T-helper 2 cell treated with Interferon-gamma antibody and Interleukin-4, amounts not matched to agents 5 μg/mL and 100 μg/mL, for 36 hours (primary cell): ENCODE data around the gene C19orf85.

Experiments
- DNase-seq: peaks from one replicate; pipeline ENCODE4 v3.0.0; 2021; ENCODE audit warnings: low spot score
- H3K27ac Mint-ChIP-seq: one replicate; pipeline ENCODE4 v1.8.0; 2021; ENCODE audit warnings: mild to moderate bottlenecking, mixed read lengths
- H3K27me3 Mint-ChIP-seq: one replicate; pipeline ENCODE4 v1.8.0; 2021; ENCODE audit warnings: low read depth, mixed read lengths
- H3K36me3 Mint-ChIP-seq: one replicate; pipeline ENCODE4 v1.8.0; 2021; ENCODE audit warnings: low read depth, mixed read lengths
- H3K4me1 Mint-ChIP-seq: one replicate; pipeline ENCODE4 v1.8.0; 2021; ENCODE audit warnings: low read depth, mixed read lengths
- H3K4me3 Mint-ChIP-seq: one replicate; pipeline ENCODE4 v1.8.0; 2022; ENCODE audit warnings: mild to moderate bottlenecking, moderate library complexity, mixed read lengths
- H3K9me3 Mint-ChIP-seq: one replicate; pipeline ENCODE4 v1.8.0; 2021; ENCODE audit warnings: mixed read lengths

The C19orf85 gene

GRCh38 chr19:55461974-55462626 is 2.5 kb downstream of the C19orf85 start:
- H3K9me3 Mint-ChIP-seq = no peaks in the 10 kb centered on the region
- H3K4me3 Mint-ChIP-seq = peak overlapping the region; percentile 93
- H3K27me3 Mint-ChIP-seq = no peaks in the 10 kb centered on the region
- H3K4me1 Mint-ChIP-seq = peaks cover 9% of the 10 kb centered on the region
- no peaks in the 10 kb centered on the region for H3K36me3 Mint-ChIP-seq
- DNase-seq = no peak
- peak overlapping the region; percentile 92 for H3K27ac Mint-ChIP-seq

DNA sequence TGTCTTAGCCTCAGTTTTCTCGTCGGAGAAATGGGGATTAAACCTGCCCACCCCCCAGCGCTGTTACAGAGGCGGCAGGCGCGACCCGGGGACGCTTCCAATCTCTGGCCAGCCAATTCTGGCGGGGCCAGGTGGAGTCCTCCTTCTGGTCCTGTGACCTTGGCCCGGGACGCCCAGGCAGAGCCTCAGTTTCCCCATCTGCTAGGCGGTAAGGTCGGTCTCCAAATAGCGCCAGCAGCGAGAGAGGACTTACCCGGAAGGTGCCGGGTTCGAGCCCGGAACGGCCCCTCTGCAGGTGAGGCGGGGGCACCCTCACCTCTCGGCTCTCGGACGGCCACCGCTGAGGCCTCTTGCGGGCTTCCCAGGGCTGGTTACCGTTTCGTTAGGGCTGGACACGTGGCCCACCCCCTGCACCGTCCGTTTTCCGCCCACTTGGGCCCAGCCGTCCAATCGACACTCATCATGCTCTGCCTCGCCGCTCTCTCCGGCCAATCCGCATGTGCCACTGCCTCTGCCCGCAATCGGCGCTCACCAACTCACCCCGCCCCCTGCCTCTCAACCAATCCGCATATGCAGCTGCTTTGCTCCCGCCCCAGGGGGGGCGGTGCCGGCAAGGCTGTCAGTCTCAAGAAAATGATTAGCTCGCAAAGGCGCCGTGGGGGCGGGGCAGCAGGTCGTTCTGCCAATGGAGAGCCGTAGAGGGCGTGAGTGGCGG is 3.1 kb downstream of the C19orf85 start, which contains the start of gene ISOC2:
ISOC2 (minus strand) TSS at position 384 of the 715 bp plus-strand sequence. CDS start 5,156 bp downstream, outside the sequence.
- H3K27ac Mint-ChIP-seq = peak within 1 kb of the TSS; percentile 92
- H3K4me1 Mint-ChIP-seq = peaks cover 9% of the 10 kb centered on the region
- peak; percentile 100 for DNase-seq
- no peaks in the 10 kb centered on the region for H3K9me3 Mint-ChIP-seq
- H3K4me3 Mint-ChIP-seq = peak within 1 kb of the TSS; percentile 93
- no peaks in the 10 kb centered on the region for H3K36me3 Mint-ChIP-seq
- no peaks in the 10 kb centered on the region for H3K27me3 Mint-ChIP-seq

- no peaks in the 10 kb centered on the region for H3K27me3 Mint-ChIP-seq
- H3K9me3 Mint-ChIP-seq = no peaks in the 10 kb centered on the region
- H3K4me3 Mint-ChIP-seq = peak overlapping the region; percentile 93
- peaks cover 9% of the 10 kb centered on the region for H3K4me1 Mint-ChIP-seq
- peak overlapping the region; percentile 92 for H3K27ac Mint-ChIP-seq
- DNase-seq = no peak
- no peaks in the 10 kb centered on the region for H3K36me3 Mint-ChIP-seq
Measured at GRCh38 chr19:55460670-55461258, 3.8 kb downstream of the C19orf85 start.

DNA sequence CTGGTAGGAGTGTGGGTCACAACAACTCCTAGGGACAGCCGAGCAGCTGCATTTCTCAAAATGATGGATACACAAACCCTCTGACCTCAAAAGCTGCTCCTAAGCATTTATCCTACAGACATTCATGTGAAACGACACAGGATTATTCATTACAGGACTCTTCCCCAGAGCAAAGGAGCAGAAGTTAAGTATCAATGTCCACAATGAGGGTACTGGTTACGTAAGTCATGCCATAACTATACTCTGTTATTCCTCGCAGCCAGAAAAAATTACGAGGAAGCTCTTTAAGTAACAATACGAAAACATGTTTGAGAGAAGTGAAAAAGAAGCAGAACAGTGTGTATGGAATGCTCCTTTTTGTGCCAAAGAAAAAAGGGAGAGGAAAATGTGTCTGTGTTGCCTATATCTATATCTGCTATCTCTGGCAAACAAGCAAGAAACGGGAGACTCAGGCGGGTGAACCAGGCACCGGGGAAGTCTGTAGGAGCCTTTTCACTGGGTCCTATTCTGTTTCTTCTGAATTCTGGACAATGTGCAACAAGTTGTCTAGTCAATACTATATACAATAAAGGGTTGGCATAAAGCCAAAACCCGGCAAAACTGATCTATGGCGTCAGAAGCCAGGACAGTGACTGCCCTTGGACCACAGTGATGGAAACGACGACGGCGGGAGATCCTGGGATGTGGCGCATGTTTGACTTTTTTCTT is 4.4 kb downstream of the C19orf85 start:
- Mint-ChIP-seq H3K27ac (no peak overlapping the region), H3K4me3 (peak overlapping the region; percentile 93)

DNA sequence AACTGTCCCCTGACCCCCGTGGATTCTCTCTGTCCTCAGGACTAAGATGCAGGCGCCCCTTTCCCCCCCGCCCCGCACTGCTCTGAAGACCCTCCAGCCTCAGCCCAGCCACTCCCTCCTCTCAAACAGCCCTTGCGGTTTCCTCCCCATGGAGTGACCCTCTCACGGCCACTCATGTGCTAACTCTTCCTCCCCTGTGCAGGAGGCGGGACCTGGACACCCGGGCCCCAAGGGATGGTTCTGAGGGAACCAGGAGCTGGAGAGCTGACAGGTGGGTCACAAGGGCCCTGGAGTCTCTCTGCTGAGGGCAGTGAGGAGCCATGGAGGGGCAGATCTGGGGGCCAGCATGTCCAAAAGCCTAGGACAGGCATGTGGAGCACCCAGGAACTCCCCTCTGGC is 5.0 kb downstream of the C19orf85 start:
- H3K9me3 Mint-ChIP-seq = no peaks in the 10 kb centered on the region
- peaks cover 12% of the 10 kb centered on the region for H3K4me1 Mint-ChIP-seq
- no peak overlapping the region for H3K27ac Mint-ChIP-seq
- no peak for DNase-seq
- H3K36me3 Mint-ChIP-seq = peaks cover 3% of the 10 kb centered on the region
- H3K4me3 Mint-ChIP-seq = peak overlapping the region; percentile 93
- H3K27me3 Mint-ChIP-seq = no peaks in the 10 kb centered on the region

More for the DNA sequence above, 4.4 kb downstream of the C19orf85 start:
- peaks cover 9% of the 10 kb centered on the region for H3K4me1 Mint-ChIP-seq
- DNase-seq = no peak
- no peaks in the 10 kb centered on the region for H3K27me3 Mint-ChIP-seq
- no peaks in the 10 kb centered on the region for H3K36me3 Mint-ChIP-seq
- no peaks in the 10 kb centered on the region for H3K9me3 Mint-ChIP-seq

DNA sequence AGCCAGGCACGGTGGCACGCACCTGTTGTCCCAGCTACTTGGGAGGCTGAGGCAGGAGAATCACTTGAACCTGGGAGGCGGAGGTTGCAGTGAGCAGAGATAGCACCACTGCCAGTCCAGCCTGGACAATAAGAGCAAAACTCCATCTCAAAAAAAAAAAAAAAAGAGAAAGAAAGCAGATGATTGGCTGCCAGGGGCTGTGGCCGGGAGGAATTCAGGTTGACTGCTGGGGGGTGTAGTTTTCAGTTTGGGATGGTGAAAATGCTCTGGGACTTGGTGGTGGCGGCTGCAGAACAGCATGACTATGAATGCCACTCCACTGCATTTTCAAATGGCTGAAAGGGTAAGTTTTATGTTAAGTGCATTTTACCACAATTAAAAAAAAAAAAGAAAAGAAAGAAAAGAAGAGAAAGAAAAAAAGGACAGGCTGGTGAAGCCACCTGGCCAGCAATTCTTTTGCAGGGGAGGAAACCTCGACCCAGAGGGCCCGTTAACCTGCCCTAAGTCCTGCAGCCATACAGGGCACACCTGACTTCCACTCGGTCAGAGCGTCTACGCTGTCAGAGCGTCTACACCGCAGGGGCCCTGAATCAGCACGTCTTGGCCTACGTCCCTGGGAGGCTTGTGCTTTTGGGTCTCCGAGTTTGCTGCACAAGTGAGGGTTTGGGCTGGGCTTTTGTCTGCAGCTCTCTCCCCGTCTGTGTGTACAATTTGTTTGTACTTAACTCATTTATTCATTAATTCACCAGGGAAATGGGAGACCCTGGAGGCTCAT is 6.7 kb downstream of the C19orf85 start:
- H3K4me3 Mint-ChIP-seq = no peak overlapping the region
- no peak for DNase-seq
- peaks cover 9% of the 10 kb centered on the region for H3K27me3 Mint-ChIP-seq
- peaks cover 12% of the 10 kb centered on the region for H3K4me1 Mint-ChIP-seq
- H3K27ac Mint-ChIP-seq = no peak overlapping the region
- no peaks in the 10 kb centered on the region for H3K9me3 Mint-ChIP-seq
- peaks cover 3% of the 10 kb centered on the region for H3K36me3 Mint-ChIP-seq

DNA sequence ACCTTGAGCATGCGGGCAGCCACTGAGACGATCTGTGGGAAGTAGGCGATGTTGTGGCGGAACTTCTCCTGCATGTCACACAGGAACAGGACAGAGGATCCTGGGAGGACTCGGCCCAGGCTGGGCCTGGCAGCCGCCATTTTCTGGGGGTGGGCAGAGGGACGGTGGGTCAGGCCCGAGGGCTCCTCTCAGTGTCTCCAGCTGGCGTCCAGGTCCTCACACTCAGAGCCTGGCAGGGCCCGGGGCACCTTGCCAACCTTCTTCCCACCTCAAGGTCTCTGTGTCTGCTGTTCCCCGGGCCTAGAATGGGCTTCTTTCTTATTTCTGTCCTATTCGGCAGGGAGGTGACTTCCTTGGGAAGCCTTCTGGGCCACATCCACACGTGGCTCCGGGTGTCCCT is 8.2 kb downstream of the C19orf85 start:
- DNase-seq = no peak
- H3K4me1 Mint-ChIP-seq = peaks cover 9% of the 10 kb centered on the region
- H3K4me3 Mint-ChIP-seq = no peak overlapping the region
- peaks cover 3% of the 10 kb centered on the region for H3K36me3 Mint-ChIP-seq
- H3K27me3 Mint-ChIP-seq = peaks cover 16% of the 10 kb centered on the region
- no peak overlapping the region for H3K27ac Mint-ChIP-seq
- no peaks in the 10 kb centered on the region for H3K9me3 Mint-ChIP-seq

GRCh38 chr19:55455576-55456235 is 8.8 kb downstream of the C19orf85 start:
- Mint-ChIP-seq H3K4me1 (peaks cover 6% of the 10 kb centered on the region), H3K4me3 (no peak overlapping the region), H3K9me3 (no peaks in the 10 kb centered on the region), H3K27ac (no peak overlapping the region), H3K27me3 (peaks cover 20% of the 10 kb centered on the region), H3K36me3 (peaks cover 3% of the 10 kb centered on the region)
- no peak for DNase-seq

DNA sequence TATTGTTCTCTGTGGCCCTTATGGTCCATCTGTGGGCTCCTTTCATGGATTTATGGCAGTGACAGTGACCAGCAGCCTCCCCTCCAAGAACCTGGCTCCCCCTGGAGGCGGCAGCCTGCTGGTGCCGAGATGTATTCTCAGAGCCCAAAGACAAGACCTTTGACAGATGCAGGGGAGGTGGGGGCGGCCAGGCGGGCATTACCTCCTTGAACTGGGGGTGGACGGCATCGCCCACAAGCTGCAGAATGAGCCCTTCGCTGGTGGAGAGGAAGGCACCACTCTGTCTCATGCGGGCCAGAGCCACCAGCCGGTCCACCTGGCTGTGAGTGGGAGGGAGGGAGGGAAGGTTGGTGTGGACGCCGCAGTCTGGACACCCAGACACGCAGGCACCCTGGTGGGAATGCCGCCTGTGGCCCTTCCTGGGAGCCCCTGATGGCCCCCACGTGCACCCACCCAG is 9.7 kb downstream of the C19orf85 start:
- Mint-ChIP-seq H3K27me3 (peaks cover 24% of the 10 kb centered on the region), H3K4me3 (no peak overlapping the region), H3K4me1 (peaks cover 4% of the 10 kb centered on the region), H3K27ac (no peak overlapping the region), H3K9me3 (no peaks in the 10 kb centered on the region), H3K36me3 (peaks cover 3% of the 10 kb centered on the region)
- no peak for DNase-seq

GRCh38 chr19:55453511-55454260 is 10.9 kb downstream of the C19orf85 start:
- DNase-seq = no peak
- no peaks in the 10 kb centered on the region for H3K9me3 Mint-ChIP-seq
- peaks cover 24% of the 10 kb centered on the region for H3K27me3 Mint-ChIP-seq
- peaks cover 4% of the 10 kb centered on the region for H3K4me1 Mint-ChIP-seq
- H3K36me3 Mint-ChIP-seq = peaks cover 3% of the 10 kb centered on the region
- H3K4me3 Mint-ChIP-seq = peak overlapping the region; percentile 1
- H3K27ac Mint-ChIP-seq = no peak overlapping the region

- Mint-ChIP-seq H3K4me1 (peaks cover 4% of the 10 kb centered on the region), H3K27ac (no peak overlapping the region), H3K36me3 (peaks cover 3% of the 10 kb centered on the region), H3K9me3 (no peaks in the 10 kb centered on the region), H3K4me3 (no peak overlapping the region), H3K27me3 (peaks cover 24% of the 10 kb centered on the region)
- no peak for DNase-seq
Measured at GRCh38 chr19:55452749-55453346, 11.7 kb downstream of the C19orf85 start.
